Vagina (tissue), 2 donors: Measurements from ENCODE around the gene ATG2A.

Experiments used
- POLR2A ChIP-seq, 2 donors: fragments of 450-650 bp; IDR thresholded peaks; one replicate each; pipeline ENCODE4 v1.6.1; 2017; ENCODE audit warnings: antibody characterized with exemption in 2 of 2, mild to moderate bottlenecking in 2 of 2, moderate library complexity in 2 of 2
- TF ChIP-seq, protein P1 (sequence below), 3 experiments: fragments of 450-650 bp in 2 of 3; fragments of 200-600 bp in 1 of 3; sonication (generic) in 1 of 3; IDR thresholded peaks; one replicate each; pipeline ENCODE4 v1.5.1; 2017 to 2019; ENCODE audit warnings: antibody characterized with exemption in 3 of 3, mild to moderate bottlenecking in 2 of 3, moderate library complexity in 2 of 3

DNA sequence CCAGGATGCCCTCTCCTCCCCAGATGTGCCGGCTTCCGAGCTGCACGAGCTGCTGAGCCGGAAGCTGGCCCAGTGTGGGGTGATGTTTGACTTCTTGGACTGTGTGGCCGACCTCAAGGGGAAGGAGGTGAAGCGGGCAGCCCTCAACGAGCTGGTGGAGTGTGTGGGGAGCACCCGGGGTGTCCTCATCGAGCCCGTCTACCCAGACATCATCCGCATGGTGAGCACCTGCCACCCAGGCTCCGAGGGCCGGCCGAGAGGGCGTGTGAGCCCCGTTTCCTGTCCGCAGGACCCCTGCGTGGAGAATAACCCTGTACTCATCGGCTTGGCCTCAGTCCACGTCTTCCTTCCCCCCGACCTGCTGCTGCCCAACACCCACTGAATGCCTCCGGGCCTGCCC is 9.7 kb upstream of the ATG2A start:
- TF ChIP-seq POLR2A (IDR thresholded peaks at IDR 0.05) = no peak
- TF ChIP-seq, protein P1, sequence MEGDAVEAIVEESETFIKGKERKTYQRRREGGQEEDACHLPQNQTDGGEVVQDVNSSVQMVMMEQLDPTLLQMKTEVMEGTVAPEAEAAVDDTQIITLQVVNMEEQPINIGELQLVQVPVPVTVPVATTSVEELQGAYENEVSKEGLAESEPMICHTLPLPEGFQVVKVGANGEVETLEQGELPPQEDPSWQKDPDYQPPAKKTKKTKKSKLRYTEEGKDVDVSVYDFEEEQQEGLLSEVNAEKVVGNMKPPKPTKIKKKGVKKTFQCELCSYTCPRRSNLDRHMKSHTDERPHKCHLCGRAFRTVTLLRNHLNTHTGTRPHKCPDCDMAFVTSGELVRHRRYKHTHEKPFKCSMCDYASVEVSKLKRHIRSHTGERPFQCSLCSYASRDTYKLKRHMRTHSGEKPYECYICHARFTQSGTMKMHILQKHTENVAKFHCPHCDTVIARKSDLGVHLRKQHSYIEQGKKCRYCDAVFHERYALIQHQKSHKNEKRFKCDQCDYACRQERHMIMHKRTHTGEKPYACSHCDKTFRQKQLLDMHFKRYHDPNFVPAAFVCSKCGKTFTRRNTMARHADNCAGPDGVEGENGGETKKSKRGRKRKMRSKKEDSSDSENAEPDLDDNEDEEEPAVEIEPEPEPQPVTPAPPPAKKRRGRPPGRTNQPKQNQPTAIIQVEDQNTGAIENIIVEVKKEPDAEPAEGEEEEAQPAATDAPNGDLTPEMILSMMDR (IDR thresholded peaks at IDR 0.05) = no peak
